ENCODE data around the gene LENG8. TPM values are rescaled to one million over a fixed set of nuclear protein-coding genes. Genes with fewer than 3 reads are reported as not detected.
A peak's percentile ranks its signal among the peaks of the same experiment; 100 is the strongest.

Gene LENG8
- total and polyA plus RNA-seq, 2 of the 13 experiments (the other 11 are each of a cell fraction or from before 2014, with no cell fraction given): 14.3 to 41.9 TPM

DNA sequence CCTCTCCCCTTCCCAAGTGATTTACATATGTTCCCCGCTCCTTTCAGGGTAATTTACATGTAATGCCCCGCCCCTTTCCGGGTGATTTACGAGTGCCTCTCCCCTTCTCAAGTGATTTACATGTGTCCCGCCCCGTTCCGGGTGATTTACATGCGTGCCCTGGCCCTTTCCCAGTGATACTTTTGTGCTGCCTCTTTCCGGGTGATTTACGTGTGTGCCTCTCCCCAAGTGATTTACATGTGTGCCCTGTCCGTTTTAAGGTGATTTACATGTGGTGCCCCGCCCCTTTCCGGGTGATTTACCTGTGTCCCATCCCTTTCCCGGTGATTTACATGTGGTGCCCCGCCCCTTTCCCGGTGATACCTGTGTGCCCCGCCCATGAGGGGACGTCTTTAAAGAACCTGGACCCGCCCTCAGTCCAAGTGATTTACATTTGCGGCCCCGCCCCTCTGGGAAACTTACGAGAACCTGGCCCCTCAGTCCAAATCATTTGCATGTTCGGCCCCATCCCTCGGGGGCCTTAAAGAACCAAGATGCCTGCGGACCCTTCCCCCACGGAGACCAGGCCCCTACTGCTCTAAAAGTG lies 15.1 kb downstream of the LENG8 start (continued):
- TF ChIP-seq, protein P1, sequence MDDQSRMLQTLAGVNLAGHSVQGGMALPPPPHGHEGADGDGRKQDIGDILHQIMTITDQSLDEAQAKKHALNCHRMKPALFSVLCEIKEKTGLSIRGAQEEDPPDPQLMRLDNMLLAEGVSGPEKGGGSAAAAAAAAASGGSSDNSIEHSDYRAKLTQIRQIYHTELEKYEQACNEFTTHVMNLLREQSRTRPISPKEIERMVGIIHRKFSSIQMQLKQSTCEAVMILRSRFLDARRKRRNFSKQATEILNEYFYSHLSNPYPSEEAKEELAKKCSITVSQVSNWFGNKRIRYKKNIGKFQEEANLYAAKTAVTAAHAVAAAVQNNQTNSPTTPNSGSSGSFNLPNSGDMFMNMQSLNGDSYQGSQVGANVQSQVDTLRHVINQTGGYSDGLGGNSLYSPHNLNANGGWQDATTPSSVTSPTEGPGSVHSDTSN (CRISPR knock-in tag; IDR thresholded peaks at IDR 0.05; ENCODE audit: borderline replicate concordance): no peak
- TF ChIP-seq, protein P2, sequence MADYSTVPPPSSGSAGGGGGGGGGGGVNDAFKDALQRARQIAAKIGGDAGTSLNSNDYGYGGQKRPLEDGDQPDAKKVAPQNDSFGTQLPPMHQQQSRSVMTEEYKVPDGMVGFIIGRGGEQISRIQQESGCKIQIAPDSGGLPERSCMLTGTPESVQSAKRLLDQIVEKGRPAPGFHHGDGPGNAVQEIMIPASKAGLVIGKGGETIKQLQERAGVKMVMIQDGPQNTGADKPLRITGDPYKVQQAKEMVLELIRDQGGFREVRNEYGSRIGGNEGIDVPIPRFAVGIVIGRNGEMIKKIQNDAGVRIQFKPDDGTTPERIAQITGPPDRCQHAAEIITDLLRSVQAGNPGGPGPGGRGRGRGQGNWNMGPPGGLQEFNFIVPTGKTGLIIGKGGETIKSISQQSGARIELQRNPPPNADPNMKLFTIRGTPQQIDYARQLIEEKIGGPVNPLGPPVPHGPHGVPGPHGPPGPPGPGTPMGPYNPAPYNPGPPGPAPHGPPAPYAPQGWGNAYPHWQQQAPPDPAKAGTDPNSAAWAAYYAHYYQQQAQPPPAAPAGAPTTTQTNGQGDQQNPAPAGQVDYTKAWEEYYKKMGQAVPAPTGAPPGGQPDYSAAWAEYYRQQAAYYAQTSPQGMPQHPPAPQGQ (CRISPR knock-in tag; IDR thresholded peaks at IDR 0.05; ENCODE audit: borderline replicate concordance): no peak
- TF ChIP-seq, protein P3, sequence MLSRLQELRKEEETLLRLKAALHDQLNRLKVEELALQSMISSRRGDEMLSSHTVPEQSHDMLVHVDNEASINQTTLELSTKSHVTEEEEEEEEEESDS (CRISPR knock-in tag; IDR thresholded peaks at IDR 0.05; ENCODE audit: borderline replicate concordance): 0 out of 2 replicates have a peak, but pooled peaks have one; percentile 10
- TF ChIP-seq DPF2 (CRISPR knock-in tag; IDR thresholded peaks at IDR 0.05; ENCODE audit: borderline replicate concordance, low read depth) (no peak), HNRNPL (IDR thresholded peaks at IDR 0.05; ENCODE audit: low read depth, low read length) (no peak), CCDC6 (CRISPR knock-in tag; IDR thresholded peaks at IDR 0.05) (no peak), PHF8 (CRISPR knock-in tag; IDR thresholded peaks at IDR 0.05) (no peak), ZBTB8A (CRISPR knock-in tag; IDR thresholded peaks at IDR 0.05; ENCODE audit: borderline replicate concordance, low read depth) (no peak; the same call in 1 of the 2 replicates), KLF15 (CRISPR knock-in tag; IDR thresholded peaks at IDR 0.05; ENCODE audit: borderline replicate concordance) (no peak), KLF11 (CRISPR knock-in tag; IDR thresholded peaks at IDR 0.05) (no peak), ZNF121 (CRISPR knock-in tag; IDR thresholded peaks at IDR 0.05) (no peak), HMG20B (CRISPR knock-in tag; conservative IDR thresholded peaks at IDR 0.05) (no peak)
- TF ChIP-seq, protein P4, sequence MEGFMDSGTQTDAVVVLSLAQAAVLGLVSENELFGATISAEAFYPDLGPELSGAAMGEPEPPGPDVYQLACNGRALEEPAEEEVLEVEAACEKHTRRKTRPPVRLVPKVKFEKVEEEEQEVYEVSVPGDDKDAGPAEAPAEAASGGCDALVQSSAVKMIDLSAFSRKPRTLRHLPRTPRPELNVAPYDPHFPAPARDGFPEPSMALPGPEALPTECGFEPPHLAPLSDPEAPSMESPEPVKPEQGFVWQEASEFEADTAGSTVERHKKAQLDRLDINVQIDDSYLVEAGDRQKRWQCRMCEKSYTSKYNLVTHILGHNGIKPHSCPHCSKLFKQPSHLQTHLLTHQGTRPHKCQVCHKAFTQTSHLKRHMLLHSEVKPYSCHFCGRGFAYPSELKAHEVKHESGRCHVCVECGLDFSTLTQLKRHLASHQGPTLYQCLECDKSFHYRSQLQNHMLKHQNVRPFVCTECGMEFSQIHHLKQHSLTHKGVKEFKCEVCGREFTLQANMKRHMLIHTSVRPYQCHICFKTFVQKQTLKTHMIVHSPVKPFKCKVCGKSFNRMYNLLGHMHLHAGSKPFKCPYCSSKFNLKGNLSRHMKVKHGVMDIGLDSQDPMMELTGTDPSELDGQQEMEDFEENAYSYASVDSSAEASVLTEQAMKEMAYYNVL (CRISPR knock-in tag; IDR thresholded peaks at IDR 0.05; ENCODE audit: borderline replicate concordance): no peak
- TF ChIP-seq, protein P5, sequence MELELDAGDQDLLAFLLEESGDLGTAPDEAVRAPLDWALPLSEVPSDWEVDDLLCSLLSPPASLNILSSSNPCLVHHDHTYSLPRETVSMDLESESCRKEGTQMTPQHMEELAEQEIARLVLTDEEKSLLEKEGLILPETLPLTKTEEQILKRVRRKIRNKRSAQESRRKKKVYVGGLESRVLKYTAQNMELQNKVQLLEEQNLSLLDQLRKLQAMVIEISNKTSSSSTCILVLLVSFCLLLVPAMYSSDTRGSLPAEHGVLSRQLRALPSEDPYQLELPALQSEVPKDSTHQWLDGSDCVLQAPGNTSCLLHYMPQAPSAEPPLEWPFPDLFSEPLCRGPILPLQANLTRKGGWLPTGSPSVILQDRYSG (CRISPR knock-in tag; IDR thresholded peaks at IDR 0.05): no peak
- TF ChIP-seq, protein P6, sequence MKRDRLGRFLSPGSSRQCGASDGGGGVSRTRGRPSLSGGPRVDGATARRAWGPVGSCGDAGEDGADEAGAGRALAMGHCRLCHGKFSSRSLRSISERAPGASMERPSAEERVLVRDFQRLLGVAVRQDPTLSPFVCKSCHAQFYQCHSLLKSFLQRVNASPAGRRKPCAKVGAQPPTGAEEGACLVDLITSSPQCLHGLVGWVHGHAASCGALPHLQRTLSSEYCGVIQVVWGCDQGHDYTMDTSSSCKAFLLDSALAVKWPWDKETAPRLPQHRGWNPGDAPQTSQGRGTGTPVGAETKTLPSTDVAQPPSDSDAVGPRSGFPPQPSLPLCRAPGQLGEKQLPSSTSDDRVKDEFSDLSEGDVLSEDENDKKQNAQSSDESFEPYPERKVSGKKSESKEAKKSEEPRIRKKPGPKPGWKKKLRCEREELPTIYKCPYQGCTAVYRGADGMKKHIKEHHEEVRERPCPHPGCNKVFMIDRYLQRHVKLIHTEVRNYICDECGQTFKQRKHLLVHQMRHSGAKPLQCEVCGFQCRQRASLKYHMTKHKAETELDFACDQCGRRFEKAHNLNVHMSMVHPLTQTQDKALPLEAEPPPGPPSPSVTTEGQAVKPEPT (CRISPR knock-in tag; IDR thresholded peaks at IDR 0.05; ENCODE audit: low read depth): no peak
- TF ChIP-seq, protein P7, sequence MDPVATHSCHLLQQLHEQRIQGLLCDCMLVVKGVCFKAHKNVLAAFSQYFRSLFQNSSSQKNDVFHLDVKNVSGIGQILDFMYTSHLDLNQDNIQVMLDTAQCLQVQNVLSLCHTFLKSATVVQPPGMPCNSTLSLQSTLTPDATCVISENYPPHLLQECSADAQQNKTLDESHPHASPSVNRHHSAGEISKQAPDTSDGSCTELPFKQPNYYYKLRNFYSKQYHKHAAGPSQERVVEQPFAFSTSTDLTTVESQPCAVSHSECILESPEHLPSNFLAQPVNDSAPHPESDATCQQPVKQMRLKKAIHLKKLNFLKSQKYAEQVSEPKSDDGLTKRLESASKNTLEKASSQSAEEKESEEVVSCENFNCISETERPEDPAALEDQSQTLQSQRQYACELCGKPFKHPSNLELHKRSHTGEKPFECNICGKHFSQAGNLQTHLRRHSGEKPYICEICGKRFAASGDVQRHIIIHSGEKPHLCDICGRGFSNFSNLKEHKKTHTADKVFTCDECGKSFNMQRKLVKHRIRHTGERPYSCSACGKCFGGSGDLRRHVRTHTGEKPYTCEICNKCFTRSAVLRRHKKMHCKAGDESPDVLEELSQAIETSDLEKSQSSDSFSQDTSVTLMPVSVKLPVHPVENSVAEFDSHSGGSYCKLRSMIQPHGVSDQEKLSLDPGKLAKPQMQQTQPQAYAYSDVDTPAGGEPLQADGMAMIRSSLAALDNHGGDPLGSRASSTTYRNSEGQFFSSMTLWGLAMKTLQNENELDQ (CRISPR knock-in tag; IDR thresholded peaks at IDR 0.05; ENCODE audit: borderline replicate concordance): no peak

Measured in HepG2 (cell line).